CD4-positive, alpha-beta T cell (primary cell): ENCODE measurements around the gene SUGP1. TPM values are rescaled to one million over a fixed set of nuclear protein-coding genes. Genes with fewer than 3 reads are reported as not detected.

Experiments
- ATAC-seq: fragments of 200-7000 bp; cut with Tn5 transposase; one replicate; pipeline ENCODE4 v1.10.0; 2022; ENCODE audit warnings: mild to moderate bottlenecking; ENCODE audit not compliant: poor library complexity
- CTCF ChIA-PET: fragments of 350-600 bp; sonication (Branson Sonifier 250); formaldehyde crosslinking; loops from one replicate; lab custom pipeline; 2021; ENCODE audit warnings: antibody characterized with exemption, inconsistent platforms; lab: Charles Lee
- POLR2A ChIA-PET: fragments of 350-600 bp; sonication (Branson Sonifier 250); formaldehyde crosslinking; loops from one replicate; lab custom pipeline; 2021; ENCODE audit warnings: antibody characterized with exemption, inconsistent platforms; lab: Charles Lee
- DNase-seq, 14 experiments: peaks; one replicate each; pipeline ENCODE4 v3.0.0-alpha.2; 2013 to 2020; ENCODE audit warnings: mixed read lengths in 2 of 14
- H3K27ac ChIP-seq, 2 donors: one replicate each; pipeline versions ENCODE4 v1.5.1 to v1.7.0; 2013; ENCODE audit warnings: low read length in 2 of 2, low read depth in 1 of 2, mild to moderate bottlenecking in 1 of 2
- H3K27me3 ChIP-seq, 2 experiments: 1 replicate in 1 of 2; 2 replicates in 1 of 2; pipeline versions ENCODE4 v1.6.1 to v1.7.0; 2013; ENCODE audit warnings: low read length in 2 of 2, control low read depth in 1 of 2, mild to moderate bottlenecking in 1 of 2, moderate library complexity in 1 of 2; ENCODE audit not compliant: insufficient read depth in 2 of 2, control insufficient read depth in 1 of 2
- H3K36me3 ChIP-seq: one replicate; pipeline ENCODE4 v1.6.1; 2013; ENCODE audit warnings: low read length, control low read depth; ENCODE audit not compliant: insufficient read depth
- H3K4me1 ChIP-seq: one replicate; pipeline ENCODE4 v1.6.1; 2013; ENCODE audit warnings: low read length, control low read depth; ENCODE audit not compliant: insufficient read depth
- H3K4me3 ChIP-seq: one replicate; pipeline ENCODE4 v1.5.1; 2013; ENCODE audit warnings: mild to moderate bottlenecking, low read length, moderate library complexity
- H3K9me3 ChIP-seq, 2 experiments: 1 replicate in 1 of 2; 2 replicates in 1 of 2; pipeline versions ENCODE4 v1.6.1 to v1.7.0; 2013; ENCODE audit warnings: low read length in 2 of 2, mild to moderate bottlenecking in 2 of 2, control low read depth in 1 of 2, moderate library complexity in 1 of 2; ENCODE audit not compliant: control insufficient read depth in 1 of 2, insufficient read depth in 1 of 2
- H3K27ac Mint-ChIP-seq: one replicate; pipeline ENCODE4 v1.8.0; 2020; ENCODE audit warnings: mixed read lengths
- H3K27me3 Mint-ChIP-seq: one replicate; pipeline ENCODE4 v1.8.0; 2021; ENCODE audit warnings: mixed read lengths
- H3K36me3 Mint-ChIP-seq: one replicate; pipeline ENCODE4 v1.8.0; 2021; ENCODE audit warnings: low read depth, mixed read lengths
- H3K4me1 Mint-ChIP-seq: one replicate; pipeline ENCODE4 v1.8.0; 2021; ENCODE audit warnings: low read depth, mixed read lengths
- H3K4me3 Mint-ChIP-seq: one replicate; pipeline ENCODE4 v1.8.0; 2020; ENCODE audit warnings: mild to moderate bottlenecking, mixed read lengths
- H3K9me3 Mint-ChIP-seq: one replicate; pipeline ENCODE4 v1.8.0; 2020; ENCODE audit warnings: mixed read lengths
- CTCF ChIP-seq: fragments of 200-600 bp; IDR thresholded peaks from one replicate; pipeline ENCODE4 v1.8.0; 2022; ENCODE audit warnings: antibody characterized with exemption, mild to moderate bottlenecking
- intact Hi-C, 2 experiments: fragments of 100-400 bp; cut with DNase I in 1 of 2; cut with micrococcal nuclease in 1 of 2; formaldehyde crosslinking; loops; one replicate each; pipeline versions ENCODE4 v1.15.1 to v1.9.0; 2023 to 2025; cut with DNase I, micrococcal nuclease
- total RNA-seq, 174 experiments: library from RNA in 2 of 174; stranded (reverse) in 2 of 174; gene quantifications; one replicate each; pipeline ENCODE4 v1.2.3 and lab custom pipeline; 2021 to 2026

SUGP1 gene
- total RNA-seq, 2 experiments from 2014 or later: 49.7 to 56.0 TPM

DNA sequence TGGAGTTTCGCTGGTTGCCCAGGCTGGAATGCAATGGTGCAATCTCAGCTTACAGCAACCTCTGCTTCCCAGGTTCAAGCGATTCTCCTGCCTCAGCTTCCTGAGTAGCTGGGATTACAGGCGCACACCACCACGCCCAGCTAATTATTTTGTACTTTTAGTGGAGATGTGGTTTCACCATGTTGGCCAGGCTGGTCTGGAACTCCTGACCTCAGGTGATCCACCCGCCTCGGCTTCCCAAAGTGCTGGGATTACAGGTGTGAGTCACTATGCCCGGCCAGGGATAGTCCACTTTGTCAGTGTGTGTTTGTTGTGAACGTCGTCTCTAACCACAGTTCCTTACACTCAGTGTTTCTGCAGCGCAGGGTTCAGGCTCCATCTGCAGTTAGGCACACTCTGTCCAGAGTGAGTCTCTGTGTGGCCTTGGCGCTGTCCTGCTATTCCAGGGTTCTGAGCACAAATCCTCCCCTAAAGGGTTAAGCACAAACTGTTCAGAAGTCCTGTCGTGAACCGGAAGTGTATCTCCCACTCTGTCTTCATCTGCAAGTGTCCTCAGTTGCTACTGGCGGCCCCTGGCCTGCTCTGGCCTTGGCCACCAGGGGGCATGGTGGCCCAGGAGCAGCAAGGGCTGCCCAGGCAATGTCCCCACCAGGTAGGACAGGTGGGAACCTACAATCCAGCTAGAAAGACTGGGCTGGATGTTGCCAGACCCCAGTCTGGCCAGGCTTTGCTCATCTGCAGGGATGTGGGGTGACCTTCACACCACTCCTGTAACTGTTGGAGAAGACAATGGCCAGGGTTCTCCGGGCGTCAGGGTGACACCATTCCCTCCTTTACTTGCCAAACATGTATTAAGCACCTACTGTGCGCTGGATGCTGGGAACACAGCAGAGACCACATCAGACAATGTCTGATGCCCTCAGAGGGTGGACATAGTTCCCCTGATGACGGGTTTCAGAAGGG lies 46.4 kb upstream of the SUGP1 start:
- Mint-ChIP-seq H3K27me3 (no peaks in the 10 kb centered on the region), H3K9me3 (no peaks in the 10 kb centered on the region), H3K4me1 (peaks cover 21% of the 10 kb centered on the region), H3K27ac (peak overlapping the region; percentile 76), H3K4me3 (peak overlapping the region; percentile 49), H3K36me3 (no peaks in the 10 kb centered on the region)
- TF ChIP-seq CTCF: peak; percentile 91
- ChIA-PET CTCF (interaction anchor here (0.6 to 1.8 kb wide), 5 partner anchors 40 to 124 kb away, joined by 3 to 18 read pairs (median 4); no protein-coding TSS in a partner anchor), POLR2A (interaction anchor here (1.5 to 4.1 kb wide), 3 partner anchors 19 to 122 kb away, joined by 3 to 81 read pairs (median 6); partner anchors contain the start of gene GATAD2A)
- Histone ChIP-seq H3K9me3 (no peaks in the 10 kb centered on the region), H3K27ac (no peak overlapping the region), H3K4me3 (no peak overlapping the region), H3K27me3 (no peaks in the 10 kb centered on the region), H3K36me3 (no peaks in the 10 kb centered on the region), H3K4me1 (peaks cover 34% of the 10 kb centered on the region)
- ATAC-seq (peak; percentile 56), DNase-seq (peak; percentile 45 to 87 (median 64))
- intact Hi-C loops: loop anchor here (1.0 to 10.0 kb wide), 4 partner anchors 18 to 278 kb away; partner anchors contain the start of gene GMIP (in 1 of the 2)

GRCh38 chr19:19362075-19362474 lies 41.8 kb upstream of the SUGP1 start:
- TF ChIP-seq CTCF: no peak
- H3K9me3 ChIP-seq: no peaks in the 10 kb centered on the region
- Mint-ChIP-seq H3K36me3 (peaks cover 13% of the 10 kb centered on the region), H3K4me1 (peaks cover 48% of the 10 kb centered on the region), H3K4me3 (no peak overlapping the region), H3K9me3 (no peaks in the 10 kb centered on the region), H3K27ac (peak overlapping the region; percentile 51), H3K27me3 (no peaks in the 10 kb centered on the region)
- ChIA-PET POLR2A (interaction anchor here (0.7 to 2.0 kb wide), 5 partner anchors 23 to 1158 kb away, joined by 3 to 5 read pairs (median 5); partner anchors contain the start of genes GATAD2A and RAB3A), CTCF (interaction anchor here (5.5 kb wide), 1 partner anchor 128 kb away, joined by 33 read pairs; no protein-coding TSS in a partner anchor)
- H3K27ac ChIP-seq: no peak overlapping the region
- no peak overlapping the region for H3K4me3 ChIP-seq
- DNase-seq: peak in 1 of 14 experiments; percentile 27
- H3K27me3 ChIP-seq: no peaks in the 10 kb centered on the region
- H3K4me1 ChIP-seq: peaks cover 54% of the 10 kb centered on the region
- ATAC-seq: no peak
- intact Hi-C loops: loop anchor here in 1 of 2 experiments (10.0 kb wide), 1 partner anchor 283 kb away; the partner anchor contains the start of gene GMIP
- peaks cover 2% of the 10 kb centered on the region for H3K36me3 ChIP-seq

DNA sequence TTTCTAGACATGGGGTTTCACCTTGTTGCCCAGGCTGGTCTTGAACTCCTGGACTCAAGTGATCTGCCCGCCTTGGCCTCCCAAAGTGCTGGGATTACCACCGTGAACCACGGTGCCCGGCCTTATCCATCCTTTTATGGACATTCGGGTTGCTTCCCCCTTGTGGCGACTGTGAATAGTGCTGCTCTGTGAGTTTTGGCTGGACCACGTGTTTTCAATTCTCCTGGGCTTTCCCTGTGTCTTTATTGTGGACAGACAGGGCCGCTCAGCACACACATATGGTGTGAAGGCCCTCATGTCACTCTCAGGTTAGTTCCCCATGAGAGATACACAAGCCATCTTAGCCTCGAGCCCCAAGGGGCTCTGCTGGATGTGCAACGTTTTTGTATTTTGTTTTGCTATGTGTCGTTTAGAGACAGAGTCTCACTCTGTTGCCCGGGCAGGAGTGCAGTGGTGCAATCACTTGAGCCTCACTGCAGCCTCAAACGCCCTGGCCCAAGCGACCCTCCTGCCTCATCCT lies 40.8 kb upstream of the SUGP1 start:
- H3K4me1 Mint-ChIP-seq: peaks cover 42% of the 10 kb centered on the region
- DNase-seq: peak; percentile 31 to 88 (median 60)
- no peak overlapping the region for H3K4me3 ChIP-seq
- no peaks in the 10 kb centered on the region for H3K9me3 ChIP-seq
- H3K36me3 Mint-ChIP-seq: peaks cover 18% of the 10 kb centered on the region
- peak; percentile 57 for ATAC-seq
- peak; percentile 79 for TF ChIP-seq CTCF
- H3K27ac ChIP-seq: no peak overlapping the region
- H3K27ac Mint-ChIP-seq: peak overlapping the region; percentile 75
- H3K27me3 ChIP-seq: no peaks in the 10 kb centered on the region
- peak overlapping the region; percentile 57 for H3K4me3 Mint-ChIP-seq
- H3K36me3 ChIP-seq: peaks cover 10% of the 10 kb centered on the region
- ChIA-PET CTCF (interaction anchor here (1.0 to 5.5 kb wide), 2 partner anchors 44 to 129 kb away, joined by 3 to 33 read pairs; partner anchors contain the start of gene GATAD2A), POLR2A (interaction anchor here (0.7 to 2.0 kb wide), 2 partner anchors 128 to 130 kb away, joined by 3 to 5 read pairs; no protein-coding TSS in a partner anchor)
- peaks cover 45% of the 10 kb centered on the region for H3K4me1 ChIP-seq
- no peaks in the 10 kb centered on the region for H3K27me3 Mint-ChIP-seq
- intact Hi-C loops: loop anchor here (2.0 to 10.0 kb wide), 2 partner anchors 46 to 284 kb away; partner anchors contain the start of gene GMIP (in 1 of the 2)
- H3K9me3 Mint-ChIP-seq: no peaks in the 10 kb centered on the region
